AG04450 (cell line): ENCODE data around the gene VWF. TPM values are rescaled to one million over a fixed set of nuclear protein-coding genes. Genes with fewer than 3 reads are reported as not detected.

ENCODE experiments used
- CTCF ChIA-PET: fragments of 300-600, 350-600 bp; formaldehyde crosslinking; extraction: SDS; loops from one replicate; lab custom pipeline; 2022; ENCODE audit warnings: antibody characterized with exemption, inconsistent platforms; lab: Charles Lee
- POLR2A ChIA-PET: fragments of 350-600 bp; formaldehyde crosslinking; extraction: SDS; loops from one replicate; lab custom pipeline; 2021; ENCODE audit warnings: antibody characterized with exemption, inconsistent platforms; lab: Yijun Ruan, JAX
- DNase-seq: peaks from one replicate; pipeline ENCODE4 v3.0.0-alpha.2; 2011; ENCODE audit warnings: low read depth, low spot score
- H3K27ac ChIP-seq: one replicate; pipeline ENCODE4 v1.5.1; 2012; ENCODE audit warnings: low read depth, low read length, control low read depth
- H3K27me3 ChIP-seq: one replicate; pipeline ENCODE4 v1.6.0; 2012; ENCODE audit warnings: low read length; ENCODE audit not compliant: control insufficient read depth, insufficient read depth
- H3K4me3 ChIP-seq: 2 replicates; pipeline ENCODE4 v1.5.1; 2011; ENCODE audit warnings: mild to moderate bottlenecking, low read depth, low read length, control low read depth
- H3K9me3 ChIP-seq: 2 replicates; pipeline ENCODE4 v1.5.1; 2012; ENCODE audit warnings: low read length; ENCODE audit not compliant: control insufficient read depth, insufficient read depth
- CTCF ChIP-seq: IDR thresholded peaks from 2 replicates; pipeline ENCODE4 v1.5.1; 2011; ENCODE audit warnings: low read depth, low read length, control low read depth, inconsistent platforms
- polyA plus RNA-seq: library from polyadenylated mRNA; depleted of rRNA; stranded (reverse); fragments of >200 nt; gene quantifications from 2 replicates; pipeline ENCODE4 v1.2.3, GENCODE V29; 2011

Gene VWF
- polyA plus RNA-seq, 1 experiment: 0.35 TPM

- ChIA-PET CTCF (interaction anchor here (0.8 to 1.8 kb wide), 6 partner anchors 21 to 537 kb away, joined by 3 to 16 read pairs (median 4); partner anchors contain the start of gene ANO2), POLR2A (no interaction called here)
- DNase-seq: peak; percentile 10
- H3K27me3 ChIP-seq: peaks cover 14% of the 10 kb centered on the region
- H3K27ac ChIP-seq: no peak overlapping the region
- no peaks in the 10 kb centered on the region for H3K9me3 ChIP-seq
- peak; percentile 88 for TF ChIP-seq CTCF
- no peak overlapping the region for H3K4me3 ChIP-seq
Observed at GRCh38 chr12:5965950-5966383, 158.5 kb downstream of the VWF start.

- POLR2A ChIA-PET: no interaction called here
Observed at GRCh38 chr12:5964913-5965900, 159.3 kb downstream of the VWF start.

GRCh38 chr12:5963515-5963914 is 161.0 kb downstream of the VWF start:
- no peak for DNase-seq
- Histone ChIP-seq H3K9me3 (no peaks in the 10 kb centered on the region), H3K27me3 (peaks cover 18% of the 10 kb centered on the region), H3K27ac (no peak overlapping the region), H3K4me3 (no peak overlapping the region)
- POLR2A ChIA-PET: no interaction called here
- no peak for TF ChIP-seq CTCF
- CTCF ChIA-PET: interaction anchor here (0.7 to 1.8 kb wide), 4 partner anchors 26 to 445 kb away, joined by 3 to 6 read pairs (median 3); no protein-coding TSS in a partner anchor

More at GRCh38 chr12:5964913-5965900, 159.3 kb downstream of the VWF start:
- Histone ChIP-seq H3K27ac (no peak overlapping the region), H3K9me3 (no peaks in the 10 kb centered on the region), H3K27me3 (peaks cover 18% of the 10 kb centered on the region), H3K4me3 (no peak overlapping the region)
- CTCF ChIA-PET: interaction anchor here (0.6 to 1.8 kb wide), 8 partner anchors 23 to 1619 kb away, joined by 3 to 16 read pairs (median 3); no protein-coding TSS in a partner anchor
- no peak for DNase-seq
- no peak for TF ChIP-seq CTCF

- H3K9me3 ChIP-seq: no peaks in the 10 kb centered on the region
- DNase-seq: no peak
- H3K4me3 ChIP-seq: no peak overlapping the region
- no peak for TF ChIP-seq CTCF
- ChIA-PET POLR2A (no interaction called here), CTCF (interaction anchor here (1.3 to 1.7 kb wide), 2 partner anchors 78 to 324 kb away, joined by 3 to 13 read pairs; no protein-coding TSS in a partner anchor)
- H3K27me3 ChIP-seq: peaks cover 20% of the 10 kb centered on the region
- H3K27ac ChIP-seq: no peak overlapping the region
Observed at GRCh38 chr12:5960783-5961182, 163.7 kb downstream of the VWF start.
